ENCODE data around the gene CMIP. TPM values are rescaled to one million over a fixed set of nuclear protein-coding genes. Genes with fewer than 3 reads are reported as not detected.
"Not testable (repeated sequence)": the region's sequence is repeated elsewhere in the genome, so short reads cannot be mapped to it uniquely, and the experiment has no call there.

The CMIP gene
- polyA plus RNA-seq, 3 donors: 0.85 to 61.9 (median 0.93) TPM

DNA sequence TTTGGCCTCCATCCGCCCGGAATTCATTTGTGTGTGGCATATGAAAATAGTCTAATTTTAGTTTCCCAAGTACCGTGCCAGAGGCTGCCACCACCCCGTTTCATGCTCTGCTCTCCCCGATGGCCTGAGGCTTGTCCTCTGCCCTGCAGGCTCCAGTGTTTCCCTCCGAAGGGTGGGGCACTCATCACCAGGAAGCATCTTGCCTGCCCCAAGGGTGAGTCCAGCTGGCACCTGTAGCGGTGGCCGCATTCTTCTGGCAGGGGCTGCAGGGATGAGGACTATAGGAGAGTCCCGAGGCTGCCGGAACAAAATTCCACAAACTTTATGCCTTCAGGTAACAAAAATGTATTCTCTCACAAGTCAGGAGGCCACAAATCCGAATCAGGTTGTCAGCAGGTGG is 23.1 kb upstream of the CMIP start:
- no peak overlapping the region for H3K9ac ChIP-seq (ENCODE audit: insufficient read depth, low read length, poor library complexity, severe bottlenecking)
- no peak for DNase-seq
- Mint-ChIP-seq H3K36me3 (peaks cover 0 to 2% of the 10 kb centered on the region in 2 donors), H3K9me3 (peaks cover 0 to 6% (median 3%) of the 10 kb centered on the region in 7 donors), H3K4me3 (no peak overlapping the region), H3K27me3 (ENCODE audit: low read depth in 3 of 3) (peaks cover 0 to 3% (median 0%) of the 10 kb centered on the region in 3 donors), H3K27ac (no peak overlapping the region), H3K4me1 (peaks cover 21% of the 10 kb centered on the region)
- H2AFZ ChIP-seq (ENCODE audit: insufficient read depth, low read depth, low read length, poor library complexity, severe bottlenecking): no peak overlapping the region
- H4K20me1 ChIP-seq (ENCODE audit: insufficient read depth, low read length): no peaks in the 10 kb centered on the region
- no peak overlapping the region for H3K4me2 ChIP-seq (replicated peaks; ENCODE audit: extremely low read depth, low read length, poor library complexity, severe bottlenecking)
- H3K27ac ChIP-seq (ENCODE audit: low read depth in 1 of 2, low read length in 2 of 2): no peak overlapping the region
- no peak overlapping the region for H3K4me3 ChIP-seq (replicated peaks in 1 of 3; ENCODE audit: low read depth in 2 of 3, low read length in 3 of 3)
- WGBS (ENCODE audit: insufficient coverage): 100% methylated on average over 5 of the region's 11 CpGs
- peaks cover 0 to 11% of the 10 kb centered on the region in 2 donors for H3K9me3 ChIP-seq (replicated peaks in 1 of 2; ENCODE audit: control insufficient read depth in 1 of 2, insufficient read depth in 1 of 2, low read length in 2 of 2)
- peaks cover 15 to 19% of the 10 kb centered on the region in 2 donors for H3K4me1 ChIP-seq (ENCODE audit: control insufficient read depth in 1 of 2, insufficient read depth in 2 of 2, low read length in 2 of 2)
- no peaks in the 10 kb centered on the region for H3K79me2 ChIP-seq (ENCODE audit: insufficient read depth, low read length)
- TF ChIP-seq, protein P1, sequence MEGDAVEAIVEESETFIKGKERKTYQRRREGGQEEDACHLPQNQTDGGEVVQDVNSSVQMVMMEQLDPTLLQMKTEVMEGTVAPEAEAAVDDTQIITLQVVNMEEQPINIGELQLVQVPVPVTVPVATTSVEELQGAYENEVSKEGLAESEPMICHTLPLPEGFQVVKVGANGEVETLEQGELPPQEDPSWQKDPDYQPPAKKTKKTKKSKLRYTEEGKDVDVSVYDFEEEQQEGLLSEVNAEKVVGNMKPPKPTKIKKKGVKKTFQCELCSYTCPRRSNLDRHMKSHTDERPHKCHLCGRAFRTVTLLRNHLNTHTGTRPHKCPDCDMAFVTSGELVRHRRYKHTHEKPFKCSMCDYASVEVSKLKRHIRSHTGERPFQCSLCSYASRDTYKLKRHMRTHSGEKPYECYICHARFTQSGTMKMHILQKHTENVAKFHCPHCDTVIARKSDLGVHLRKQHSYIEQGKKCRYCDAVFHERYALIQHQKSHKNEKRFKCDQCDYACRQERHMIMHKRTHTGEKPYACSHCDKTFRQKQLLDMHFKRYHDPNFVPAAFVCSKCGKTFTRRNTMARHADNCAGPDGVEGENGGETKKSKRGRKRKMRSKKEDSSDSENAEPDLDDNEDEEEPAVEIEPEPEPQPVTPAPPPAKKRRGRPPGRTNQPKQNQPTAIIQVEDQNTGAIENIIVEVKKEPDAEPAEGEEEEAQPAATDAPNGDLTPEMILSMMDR (IDR thresholded peaks at IDR 0.05): no peak
- no peaks in the 10 kb centered on the region for H3K36me3 ChIP-seq (replicated peaks in 1 of 2; ENCODE audit: control insufficient read depth in 1 of 2, insufficient read depth in 2 of 2, low read length in 2 of 2)
- intact Hi-C loops (cut with micrococcal nuclease): loop anchor here in 1 of 2 donors (10.0 kb wide), 1 partner anchor 53 kb away; no protein-coding TSS in a partner anchor
- no peaks in the 10 kb centered on the region for H3K27me3 ChIP-seq (ENCODE audit: control insufficient read depth in 2 of 2, insufficient read depth in 2 of 2, low read length in 2 of 2)

DNA sequence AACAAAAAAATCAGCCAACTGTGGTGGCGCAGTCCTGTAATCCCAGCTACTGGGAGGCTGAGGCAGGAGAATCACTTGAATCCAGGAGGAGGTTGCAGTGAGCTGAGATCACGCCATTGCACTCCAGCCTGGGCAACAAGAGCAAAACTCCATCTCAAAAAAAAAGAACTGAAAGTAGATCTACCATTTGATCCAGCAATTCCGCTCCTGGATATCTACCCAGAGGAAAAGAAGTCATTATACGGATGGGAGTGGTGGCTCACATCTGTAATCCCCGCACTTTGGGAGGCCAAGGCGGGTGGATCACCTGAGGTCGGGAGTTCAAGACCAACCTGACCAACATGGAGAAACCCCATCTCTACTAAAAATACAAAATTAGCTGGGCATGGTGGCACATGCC is 22.5 kb upstream of the CMIP start:
- H3K4me1 Mint-ChIP-seq: peaks cover 21% of the 10 kb centered on the region
- intact Hi-C loops (cut with micrococcal nuclease): loop anchor here in 1 of 2 donors (10.0 kb wide), 1 partner anchor 53 kb away; no protein-coding TSS in a partner anchor
- H3K4me2 ChIP-seq (replicated peaks; ENCODE audit: extremely low read depth, low read length, poor library complexity, severe bottlenecking); H3K27ac Mint-ChIP-seq; DNase-seq; H3K4me3 ChIP-seq (replicated peaks in 1 of 3; ENCODE audit: low read depth in 2 of 3, low read length in 3 of 3); H3K36me3 ChIP-seq (replicated peaks in 1 of 2; ENCODE audit: control insufficient read depth in 1 of 2, insufficient read depth in 2 of 2, low read length in 2 of 2); H3K9me3 Mint-ChIP-seq; H3K27ac ChIP-seq (ENCODE audit: low read depth in 1 of 2, low read length in 2 of 2); H3K4me3 Mint-ChIP-seq; H4K20me1 ChIP-seq (ENCODE audit: insufficient read depth, low read length); H3K36me3 Mint-ChIP-seq; H3K79me2 ChIP-seq (ENCODE audit: insufficient read depth, low read length); H3K27me3 Mint-ChIP-seq (ENCODE audit: low read depth in 3 of 3); H2AFZ ChIP-seq (ENCODE audit: insufficient read depth, low read depth, low read length, poor library complexity, severe bottlenecking); H3K27me3 ChIP-seq (ENCODE audit: control insufficient read depth in 2 of 2, insufficient read depth in 2 of 2, low read length in 2 of 2); H3K9ac ChIP-seq (ENCODE audit: insufficient read depth, low read length, poor library complexity, severe bottlenecking): not testable (repeated sequence)
- WGBS (ENCODE audit: insufficient coverage): 94% methylated on average over 3 of the region's 7 CpGs
- H3K4me1 ChIP-seq (ENCODE audit: control insufficient read depth in 1 of 2, insufficient read depth in 2 of 2, low read length in 2 of 2): peaks cover 15 to 19% of the 10 kb centered on the region in 2 donors
- H3K9me3 ChIP-seq (replicated peaks in 1 of 2; ENCODE audit: control insufficient read depth in 1 of 2, insufficient read depth in 1 of 2, low read length in 2 of 2): peaks cover 0 to 11% of the 10 kb centered on the region in 2 donors

All from CD14-positive monocyte (primary cell).